Stimulated activated CD4-positive, alpha-beta T cell treated with anti-CD3 and anti-CD28 coated beads, Interleukin-1b, Interleukin-23, amount 100 ng/mL, for 48 hours (primary cell): ENCODE measurements around the gene CNPY1.

ENCODE experiments used
- DNase-seq: peaks from one replicate; pipeline ENCODE4 v3.0.0-alpha.2; 2020

CNPY1 gene

DNA sequence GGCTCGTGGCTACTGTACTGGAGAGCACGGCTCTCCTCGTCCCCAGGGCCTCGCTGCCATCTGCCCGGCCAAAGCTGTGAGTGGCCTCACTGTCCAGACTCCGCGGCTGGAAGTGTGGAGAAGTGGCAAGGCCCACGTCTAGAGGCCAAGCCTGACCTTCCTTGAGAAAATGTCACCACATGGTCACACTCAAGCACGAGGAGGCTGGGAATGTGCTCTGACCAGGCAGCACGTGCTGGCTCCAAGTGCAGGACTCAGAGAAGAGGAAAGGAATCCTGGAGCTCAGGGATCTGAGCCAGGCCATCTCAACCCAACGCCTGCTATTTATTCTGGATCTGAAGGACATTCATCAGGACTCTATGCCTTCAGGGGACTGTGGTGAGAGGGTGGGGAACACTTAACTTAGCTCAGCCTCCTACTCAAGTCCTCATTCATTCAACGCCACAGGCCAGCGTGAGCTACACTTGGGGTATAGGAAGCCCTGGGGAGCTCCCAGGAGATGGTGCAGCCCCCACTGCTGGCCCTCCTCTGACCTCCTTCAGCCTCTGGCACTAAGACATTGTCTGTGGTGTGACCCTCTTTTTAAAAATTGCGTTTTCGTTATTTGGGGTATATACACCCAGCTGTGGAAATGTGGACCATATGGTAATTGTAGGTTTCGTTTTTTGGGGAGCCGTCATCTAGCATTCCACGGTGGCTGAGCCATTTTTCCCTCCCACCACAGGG is 59.4 kb downstream of the CNPY1 start:
- no peak for DNase-seq

DNA sequence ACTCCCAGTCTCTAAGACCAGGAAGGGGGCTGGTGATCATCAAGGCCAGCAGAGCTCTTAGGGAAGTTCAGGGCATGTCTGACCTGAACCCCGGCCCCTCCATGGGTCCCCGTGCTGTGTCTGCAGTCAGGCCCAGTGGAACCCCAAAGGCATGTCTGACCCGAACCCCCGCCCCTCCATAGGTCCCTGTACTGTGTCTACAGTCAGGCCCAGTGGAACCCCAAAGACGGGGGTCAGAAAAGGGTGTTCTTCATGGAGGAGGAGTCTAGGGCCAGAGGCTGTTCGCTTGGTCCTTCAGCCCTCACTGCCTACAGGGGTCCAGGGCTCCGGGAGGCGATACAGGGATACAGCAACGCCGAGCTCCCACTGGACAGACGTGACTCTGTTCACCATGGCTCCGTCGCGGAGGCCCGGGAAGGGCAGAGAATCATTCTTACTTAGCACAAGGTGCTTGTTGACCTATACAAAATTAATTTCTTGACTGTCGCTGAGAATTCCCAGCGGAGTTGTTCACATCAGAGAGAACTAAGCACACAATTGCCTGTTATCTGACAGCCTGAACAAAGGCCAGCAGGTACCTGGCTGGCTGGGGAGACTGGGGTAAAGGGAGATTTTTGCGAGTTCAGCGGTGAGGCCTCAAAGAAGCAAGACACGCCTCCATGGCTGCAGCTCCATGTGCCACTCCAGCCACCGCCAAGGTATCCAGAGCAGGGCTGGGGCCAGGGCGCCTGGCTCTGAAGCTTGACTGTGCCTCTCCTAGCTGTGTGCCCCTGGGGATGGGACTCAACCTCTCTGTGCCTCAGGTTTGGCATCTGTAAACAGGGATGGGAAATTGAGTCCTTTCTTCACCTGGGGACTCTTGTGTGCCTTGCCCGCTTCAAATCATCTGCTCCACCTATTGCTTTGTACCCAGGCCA is 61.6 kb downstream of the CNPY1 start:
- no peak for DNase-seq

DNA sequence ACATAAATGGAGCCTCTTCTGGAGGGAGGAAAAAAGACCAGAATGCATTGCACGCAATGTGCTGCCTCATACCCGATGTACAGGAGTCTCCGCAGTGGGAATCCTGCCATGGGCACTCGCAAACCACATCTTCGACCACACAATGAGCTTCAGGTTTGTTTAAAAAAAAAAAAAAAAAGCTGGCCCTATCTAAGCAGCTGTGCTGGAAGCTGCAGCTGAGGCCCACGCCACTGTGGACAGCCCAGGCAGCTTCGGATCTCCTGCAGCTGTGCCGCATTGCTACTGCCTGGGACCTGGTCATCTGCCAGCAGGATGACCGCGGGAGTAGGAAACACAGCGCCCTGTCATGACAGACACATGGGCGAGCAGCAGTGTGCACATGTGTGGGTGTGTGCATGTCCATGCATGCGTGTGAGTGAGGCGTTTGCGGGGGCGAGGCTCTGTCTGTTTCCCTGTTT is 62.5 kb downstream of the CNPY1 start:
- no peak for DNase-seq

DNA sequence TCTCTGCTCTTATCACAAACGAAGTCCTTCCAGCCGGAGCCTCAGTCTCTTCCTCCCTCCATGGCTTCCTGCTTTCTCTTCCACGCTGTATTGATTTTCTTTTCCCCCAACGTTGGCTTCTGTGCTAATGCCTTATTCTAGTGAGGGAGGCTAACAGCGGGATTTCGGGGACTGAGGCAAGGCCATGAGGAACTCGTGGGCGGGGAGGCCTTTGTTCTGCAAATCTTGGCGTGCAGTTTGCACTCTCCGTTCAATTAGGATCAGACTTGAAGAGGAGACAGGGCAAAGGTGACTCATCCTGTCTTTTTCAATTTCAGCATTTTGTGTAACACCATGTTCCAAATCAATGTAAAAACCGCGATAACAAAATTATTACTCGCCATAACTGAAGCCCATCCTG is 63.1 kb downstream of the CNPY1 start:
- DNase-seq, result no peak

DNA sequence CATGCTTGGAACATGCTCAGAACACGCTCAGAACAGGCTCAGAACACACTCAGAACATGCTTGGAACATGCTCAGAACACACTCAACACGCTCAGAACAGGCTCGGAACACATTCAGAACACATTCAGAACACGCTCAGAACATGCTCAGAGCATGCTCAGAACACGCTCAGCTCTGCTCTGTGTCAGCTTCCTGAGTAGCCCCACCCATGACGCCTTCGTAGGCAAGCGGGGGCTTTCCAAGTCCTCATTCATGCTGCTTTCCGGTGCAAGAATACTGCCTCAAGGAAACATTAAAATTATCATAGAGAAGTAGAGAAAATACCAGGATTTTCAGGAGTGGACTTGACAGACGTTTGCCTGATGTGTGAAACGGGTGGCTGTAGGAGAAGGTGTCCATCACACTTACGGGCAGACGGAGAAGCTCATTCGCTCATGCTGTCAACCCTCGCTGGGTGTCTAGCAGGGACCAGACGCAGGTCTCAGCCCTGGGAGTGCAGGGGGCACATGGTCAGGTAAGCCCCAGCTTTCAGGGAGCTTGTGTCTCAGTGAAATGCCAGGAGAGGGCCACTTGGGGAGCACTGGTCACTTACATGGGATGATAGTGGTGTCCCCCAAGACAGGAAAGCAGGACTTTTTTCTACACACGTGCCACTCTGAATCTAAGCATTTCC is 63.7 kb downstream of the CNPY1 start:
- no peak for DNase-seq

DNA sequence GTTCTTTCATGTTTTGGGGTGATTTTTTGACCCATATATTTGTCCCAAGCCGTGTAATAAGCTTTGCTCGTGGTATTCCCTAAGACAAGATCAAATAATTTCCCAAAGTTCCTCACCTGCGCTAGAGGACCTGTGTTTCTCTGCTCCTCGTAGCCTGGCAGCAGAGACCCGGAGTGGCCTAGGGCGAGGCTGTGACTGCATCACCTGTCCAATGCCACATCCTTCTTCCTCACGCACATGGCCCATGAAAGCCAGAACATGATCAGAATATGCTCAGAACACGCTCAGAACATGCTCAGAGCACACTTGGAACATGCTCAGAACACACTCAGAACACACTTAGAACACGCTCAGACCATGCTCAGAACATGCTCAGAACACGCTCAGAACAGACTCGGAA is 64.6 kb downstream of the CNPY1 start:
- no peak for DNase-seq

DNA sequence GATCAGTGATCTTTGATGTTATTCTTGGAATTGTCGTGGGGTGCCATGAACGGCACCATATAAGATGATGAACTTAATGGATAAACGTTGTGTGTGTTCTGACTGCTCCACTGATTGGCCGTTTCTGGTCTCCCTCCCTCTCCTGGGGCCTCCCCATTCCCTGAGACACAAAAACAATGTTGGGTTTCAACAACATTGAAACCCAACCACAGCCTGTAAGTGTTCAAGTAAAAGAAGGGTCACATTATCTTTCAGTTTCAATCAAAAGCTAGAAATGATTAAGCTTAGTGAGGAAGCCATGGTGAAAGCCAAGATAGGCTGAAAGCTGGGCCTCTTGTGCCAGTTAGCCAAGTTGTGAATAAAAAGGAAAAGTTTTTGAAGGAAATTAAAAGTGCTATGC is 68.9 kb downstream of the CNPY1 start:
- DNase-seq, result no peak

DNA sequence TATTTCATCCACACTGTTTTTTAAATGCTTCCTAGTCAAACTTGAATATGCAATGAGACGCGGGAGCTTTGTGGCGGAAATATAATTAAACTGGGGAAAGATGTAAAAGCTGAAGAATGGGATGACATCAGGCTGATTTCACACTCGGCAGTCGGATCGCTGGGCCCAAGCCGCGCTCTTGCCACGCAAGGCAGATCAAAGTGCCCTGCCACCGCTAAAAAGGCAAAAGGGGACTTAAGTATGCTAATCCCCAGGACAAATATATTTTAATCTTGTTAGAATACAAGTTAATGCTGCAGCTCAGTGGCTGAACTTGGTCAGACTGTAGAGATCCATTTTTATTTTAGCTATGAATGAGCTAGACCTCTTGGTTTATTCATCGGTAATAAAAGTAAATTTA is 74.6 kb downstream of the CNPY1 start:
- no peak for DNase-seq

DNA sequence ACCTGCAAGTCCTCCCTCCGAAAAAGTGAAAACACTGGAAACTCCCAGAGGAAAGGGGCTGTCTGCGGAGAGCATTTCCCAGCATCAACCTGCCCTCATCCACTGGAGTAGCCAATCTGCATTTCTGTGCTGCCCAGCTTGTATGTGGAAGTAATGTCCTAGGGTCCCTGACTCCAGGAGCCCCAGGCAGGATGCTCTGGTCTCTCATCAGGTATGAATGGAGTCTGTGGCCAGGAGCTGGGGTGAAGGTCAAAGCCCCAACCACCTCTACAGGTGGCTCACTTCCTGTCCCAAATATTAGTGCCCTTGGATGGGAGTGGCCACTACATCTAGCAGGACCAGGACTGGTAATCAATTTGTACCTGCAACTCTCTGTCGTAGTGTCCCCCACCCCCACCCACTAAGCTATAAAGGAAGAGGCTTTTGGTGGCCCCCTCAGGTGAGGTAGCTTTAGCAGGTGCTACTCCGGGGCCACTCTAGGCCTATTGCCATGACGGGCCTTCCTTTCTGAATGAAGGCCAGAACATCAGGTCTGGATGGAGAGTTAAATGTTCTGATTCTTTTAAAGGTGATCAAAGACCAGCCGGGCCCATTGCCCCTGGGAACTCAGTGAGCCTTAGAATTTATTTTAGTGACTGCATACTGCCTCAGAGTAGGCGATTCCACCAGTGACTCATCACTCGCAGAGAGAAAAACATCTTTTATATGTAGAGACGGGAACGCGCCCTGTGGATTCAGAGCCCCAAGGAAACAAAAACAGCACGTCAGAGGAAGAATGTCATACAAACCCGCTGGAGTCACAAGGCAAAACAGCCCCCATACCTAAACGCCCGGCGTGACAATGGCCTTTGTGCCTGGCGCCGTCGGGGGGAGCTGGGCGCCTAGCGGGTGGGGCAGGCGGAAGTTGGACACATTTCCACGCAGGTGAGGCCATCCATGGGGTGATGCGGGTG is 75.4 kb downstream of the CNPY1 start:
- DNase-seq, result no peak

DNA sequence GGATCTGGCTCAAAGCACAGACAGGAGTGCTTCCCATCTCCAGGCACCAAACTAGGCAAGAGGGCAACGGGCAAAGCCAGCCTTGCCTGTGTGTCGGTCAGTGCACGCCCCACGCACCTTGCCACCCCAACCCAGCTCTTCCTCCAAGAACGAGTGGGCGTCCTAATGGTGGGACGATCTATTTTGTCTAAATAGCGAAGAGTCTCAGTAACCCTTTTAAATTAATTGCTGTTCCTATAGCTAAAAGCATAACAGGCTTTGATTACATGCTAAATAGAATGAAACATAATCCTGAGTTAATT is 76.2 kb downstream of the CNPY1 start:
- no peak for DNase-seq

DNA sequence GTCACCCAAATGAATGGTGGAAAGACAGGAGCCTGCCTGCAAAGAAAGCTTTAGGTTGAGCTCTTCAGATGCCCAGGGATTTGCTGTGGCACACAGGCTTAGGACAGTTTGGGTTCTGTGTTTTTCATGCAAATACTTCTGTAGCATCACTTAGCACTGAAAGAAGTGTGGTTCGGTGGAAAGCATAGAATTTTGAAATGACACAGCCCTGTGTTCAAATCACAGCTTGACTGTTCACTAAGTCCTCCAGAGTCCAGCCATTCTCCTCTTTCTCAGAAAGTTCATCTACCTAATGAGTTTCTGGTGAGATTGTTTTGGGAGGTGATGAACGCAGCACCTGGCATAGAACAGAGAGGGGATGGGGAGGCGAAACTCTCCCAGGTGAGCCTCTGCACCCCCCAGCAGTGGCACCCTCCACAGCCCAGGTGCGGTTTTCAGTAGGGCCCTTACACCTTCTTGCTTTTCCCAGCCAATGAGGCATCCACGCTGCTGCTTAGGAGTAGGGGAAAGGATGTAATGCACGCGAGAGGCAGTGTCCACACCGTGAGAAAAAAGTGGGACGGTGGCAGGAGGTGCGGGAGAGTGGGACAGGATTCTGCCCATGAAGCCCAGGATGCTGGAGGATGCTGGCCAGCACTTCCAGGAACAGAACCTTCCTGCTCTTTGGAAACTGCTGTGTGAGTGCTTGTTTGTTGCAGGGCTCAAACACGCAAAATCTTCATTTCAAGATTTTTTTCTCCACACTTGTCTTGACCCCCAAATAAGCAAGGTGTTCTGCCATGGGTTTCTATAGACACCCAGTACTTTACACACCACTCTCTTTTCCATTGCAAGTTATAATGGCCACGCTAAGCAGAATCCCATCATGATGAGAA is 76.8 kb downstream of the CNPY1 start:
- no peak for DNase-seq

DNA sequence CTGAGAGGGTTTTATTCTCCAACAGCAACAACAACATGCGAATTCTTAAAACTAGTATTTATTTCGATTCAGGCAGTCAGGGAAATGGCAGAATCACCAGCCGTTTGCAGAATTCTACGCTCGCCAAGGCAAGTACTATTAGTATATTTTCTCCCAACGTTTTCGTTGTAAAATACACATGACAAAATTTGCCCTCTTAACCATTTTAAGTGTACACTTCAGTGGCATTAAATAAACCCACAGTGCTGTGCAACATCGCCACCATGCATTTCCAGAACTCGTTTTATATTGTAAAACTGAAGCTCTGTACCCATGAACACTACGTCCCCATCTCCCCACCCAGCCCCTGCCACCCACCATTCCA is 77.6 kb downstream of the CNPY1 start:
- no peak for DNase-seq

DNA sequence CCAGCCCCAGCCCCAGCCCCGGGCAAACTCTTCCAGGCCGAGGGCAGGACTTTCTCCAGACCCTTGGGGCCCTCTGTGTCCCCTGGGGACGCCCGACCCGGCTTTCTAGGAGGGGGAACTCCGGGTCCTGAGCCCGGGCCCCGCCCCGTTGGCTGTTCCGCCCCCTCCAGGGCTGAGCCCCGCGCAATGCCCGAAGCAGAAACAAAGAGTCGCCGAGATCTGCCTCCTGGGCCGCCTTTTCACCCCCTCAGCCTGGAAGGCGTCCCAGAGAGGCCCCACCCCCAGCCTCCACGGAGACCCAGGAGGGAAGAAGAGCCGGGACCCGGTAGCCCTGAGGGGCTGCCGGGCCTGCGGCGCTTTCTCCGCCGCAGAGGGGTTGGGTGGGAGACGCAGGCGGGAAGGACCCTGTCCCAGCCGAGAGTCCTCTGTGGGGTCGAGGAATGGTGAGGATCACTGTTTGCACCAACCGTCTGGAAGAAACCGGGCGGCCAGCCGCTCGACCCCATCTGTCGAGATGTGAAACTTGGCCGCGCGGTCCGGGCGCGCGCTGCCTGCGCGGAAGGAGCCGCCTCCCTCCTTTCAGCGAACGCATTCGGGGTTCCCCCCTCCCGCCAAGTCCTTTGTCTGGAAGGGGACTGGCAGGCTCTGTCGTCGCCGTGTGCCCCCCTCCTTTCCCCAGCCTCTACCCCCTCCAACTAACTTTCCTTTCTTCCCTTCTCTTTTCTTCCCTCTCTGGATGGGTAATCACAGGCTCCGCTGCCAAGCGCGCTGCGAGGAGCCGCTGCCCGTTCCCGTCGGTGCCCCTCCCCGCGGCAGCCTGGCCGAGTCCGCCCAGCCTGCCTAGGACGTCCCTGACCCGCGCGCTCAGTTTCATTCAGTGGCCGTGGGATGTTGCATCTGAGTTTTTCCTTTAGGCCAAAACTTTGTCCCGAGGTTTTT is 78.2 kb downstream of the CNPY1 start:
- DNase-seq, result no peak

DNA sequence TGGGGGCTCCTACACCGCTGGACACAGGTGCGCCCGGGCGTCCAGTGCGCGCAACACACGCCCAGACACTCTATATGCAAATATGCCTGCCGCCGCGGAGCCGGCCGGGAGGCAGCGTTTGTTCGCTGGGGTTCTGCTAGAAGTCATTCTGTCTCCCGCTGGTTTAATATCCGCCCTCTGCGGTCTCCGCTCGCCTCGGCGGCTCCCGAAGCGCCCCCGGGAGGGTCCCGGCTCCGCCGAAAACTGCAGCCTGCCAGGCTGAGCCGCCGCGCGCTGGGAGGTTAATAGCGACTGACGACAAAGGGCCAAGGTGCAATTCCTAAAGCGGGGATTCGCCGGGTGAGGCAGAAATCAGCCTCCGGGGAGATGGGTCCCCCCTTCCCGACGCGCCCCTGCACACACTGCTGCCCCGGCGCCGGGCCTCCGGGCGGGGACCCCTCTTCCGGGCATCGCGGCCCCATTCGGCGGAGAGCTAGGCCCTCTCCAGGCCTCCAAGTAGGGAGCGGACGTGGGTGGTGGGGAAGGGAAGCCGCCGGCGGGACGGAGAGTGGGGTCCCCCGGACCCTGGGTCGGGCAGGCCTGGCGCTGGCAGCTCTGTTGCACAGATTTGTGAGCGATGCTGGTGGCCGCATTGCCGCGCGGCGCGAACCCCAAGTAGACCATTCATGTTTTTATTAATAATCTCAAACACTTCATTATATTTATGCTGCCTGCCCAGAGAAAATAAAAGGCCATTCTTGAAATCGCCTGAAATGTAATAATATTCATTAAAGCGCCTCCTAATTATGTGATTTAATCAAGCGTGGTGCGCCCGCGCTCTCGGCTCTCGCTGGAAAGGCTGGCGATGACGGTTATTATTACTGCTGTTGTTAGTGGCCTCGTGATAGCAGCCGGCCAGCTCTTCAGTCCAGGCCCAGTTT is 79.3 kb downstream of the CNPY1 start:
- peak; percentile 51 for DNase-seq

DNA sequence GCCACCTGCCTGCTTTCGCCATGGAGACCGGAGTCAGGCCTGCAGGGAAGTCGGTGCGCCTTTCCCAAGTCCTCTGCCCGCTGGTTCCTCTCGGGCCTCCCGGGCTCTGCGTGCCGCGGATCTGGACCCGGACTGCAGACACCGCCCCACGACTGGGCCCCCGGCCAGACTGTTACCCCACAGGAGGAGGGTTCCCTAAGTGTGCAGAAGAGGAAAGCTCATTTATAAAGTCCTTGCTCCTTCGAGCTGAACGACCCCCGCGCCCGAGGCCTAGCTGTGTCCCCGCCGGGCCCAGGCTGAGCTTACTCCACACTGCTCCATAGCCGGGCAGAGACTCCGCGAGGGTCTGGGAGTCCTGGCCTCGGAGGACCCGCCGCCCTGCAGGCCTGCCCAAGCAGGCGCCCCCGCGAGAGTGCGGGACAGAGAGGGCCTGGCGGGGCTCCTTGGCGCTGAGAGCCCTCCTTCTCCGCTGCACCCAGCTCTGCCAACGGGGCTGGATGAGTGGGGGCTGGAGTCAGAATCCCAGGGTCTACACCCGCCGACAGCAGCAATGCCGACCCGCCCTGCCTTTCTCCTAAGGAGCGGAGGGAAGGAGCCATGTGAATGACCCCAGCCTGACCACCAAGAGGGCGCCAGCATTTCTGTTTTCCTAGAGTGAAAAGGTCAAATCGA is 80.1 kb downstream of the CNPY1 start:
- no peak for DNase-seq

DNA sequence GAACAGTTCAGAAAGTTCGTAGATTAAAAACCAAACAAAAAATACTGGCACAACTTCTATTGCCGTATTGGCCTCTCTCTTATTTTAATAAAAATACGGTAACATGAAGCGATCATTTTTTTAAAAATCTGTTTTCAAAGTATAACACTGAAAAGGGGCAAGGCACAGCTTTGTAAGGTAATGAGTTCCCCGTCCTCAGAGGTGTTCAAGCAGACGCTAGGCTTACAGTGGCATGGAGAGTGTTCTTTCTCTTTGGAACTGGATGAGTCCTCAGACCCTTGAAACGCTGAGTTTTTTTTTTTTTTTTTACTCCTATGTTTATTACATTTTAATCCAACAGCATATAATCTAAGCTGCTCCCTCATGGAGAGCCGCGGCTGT is 80.6 kb downstream of the CNPY1 start:
- DNase-seq, result no peak

DNA sequence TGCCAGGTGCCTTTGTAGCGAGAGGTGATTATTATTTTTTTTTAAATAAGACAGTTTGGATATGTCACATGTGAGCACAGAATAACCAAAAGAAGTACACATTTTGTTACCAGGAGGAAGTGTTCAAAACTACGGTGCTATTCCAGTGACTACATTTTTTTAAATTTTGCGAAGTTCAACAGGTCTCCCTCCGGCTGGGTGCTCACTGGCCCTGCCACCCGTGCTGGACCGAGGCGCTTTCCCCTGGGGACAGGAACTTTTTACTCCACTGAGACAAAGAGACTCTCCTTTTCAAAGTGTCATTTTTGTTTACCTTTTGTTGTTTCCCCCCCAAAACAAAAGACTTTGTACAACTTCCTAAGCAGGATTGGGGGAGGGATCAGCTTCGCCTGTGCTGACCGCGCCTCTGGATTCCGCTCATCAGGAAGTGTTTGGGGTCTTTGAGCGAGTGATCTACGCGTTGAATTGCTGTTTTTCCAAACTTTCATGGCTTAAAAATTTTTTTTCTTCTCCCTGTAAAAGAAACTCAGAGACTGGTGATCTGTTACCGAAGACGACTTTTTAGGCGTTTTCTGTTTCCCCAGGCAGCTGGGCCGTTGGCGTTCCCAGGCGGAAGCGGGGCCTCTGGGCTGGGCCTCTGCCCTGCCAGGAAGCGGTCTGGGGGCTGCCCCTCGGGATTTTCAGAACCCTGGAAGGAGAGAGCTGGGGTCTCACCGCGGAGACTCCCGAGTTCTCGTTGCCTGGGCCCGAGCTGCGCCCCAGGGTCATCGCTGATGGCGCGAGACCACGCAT is 81.2 kb downstream of the CNPY1 start:
- no peak for DNase-seq

DNA sequence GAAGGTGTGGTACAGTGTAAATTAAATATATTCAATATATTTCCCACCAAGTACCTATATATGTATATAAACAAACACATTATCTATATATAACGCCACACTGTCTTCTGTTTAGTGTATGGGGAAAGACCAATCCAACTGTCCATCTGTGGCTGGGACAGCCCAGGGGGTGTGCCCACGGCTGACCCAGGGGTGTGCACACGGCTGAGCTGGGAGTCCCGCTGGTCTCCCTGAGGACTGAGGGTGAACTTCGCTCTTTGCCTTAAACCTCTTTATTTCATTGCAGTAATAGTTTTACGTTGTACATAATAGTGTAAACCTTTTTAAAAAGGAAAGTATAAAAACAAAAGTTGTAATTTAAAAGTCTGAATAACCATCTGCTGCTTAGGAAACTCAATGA is 82.2 kb downstream of the CNPY1 start:
- no peak for DNase-seq
